ENCODE results near the gene PCNX1.

GRCh38 chr14:71116568-71117122 lies 209.4 kb downstream of the PCNX1 start:
- no peak for TF ChIP-seq EP300 (IDR thresholded peaks at IDR 0.05)
- TF ChIP-seq, protein P1, sequence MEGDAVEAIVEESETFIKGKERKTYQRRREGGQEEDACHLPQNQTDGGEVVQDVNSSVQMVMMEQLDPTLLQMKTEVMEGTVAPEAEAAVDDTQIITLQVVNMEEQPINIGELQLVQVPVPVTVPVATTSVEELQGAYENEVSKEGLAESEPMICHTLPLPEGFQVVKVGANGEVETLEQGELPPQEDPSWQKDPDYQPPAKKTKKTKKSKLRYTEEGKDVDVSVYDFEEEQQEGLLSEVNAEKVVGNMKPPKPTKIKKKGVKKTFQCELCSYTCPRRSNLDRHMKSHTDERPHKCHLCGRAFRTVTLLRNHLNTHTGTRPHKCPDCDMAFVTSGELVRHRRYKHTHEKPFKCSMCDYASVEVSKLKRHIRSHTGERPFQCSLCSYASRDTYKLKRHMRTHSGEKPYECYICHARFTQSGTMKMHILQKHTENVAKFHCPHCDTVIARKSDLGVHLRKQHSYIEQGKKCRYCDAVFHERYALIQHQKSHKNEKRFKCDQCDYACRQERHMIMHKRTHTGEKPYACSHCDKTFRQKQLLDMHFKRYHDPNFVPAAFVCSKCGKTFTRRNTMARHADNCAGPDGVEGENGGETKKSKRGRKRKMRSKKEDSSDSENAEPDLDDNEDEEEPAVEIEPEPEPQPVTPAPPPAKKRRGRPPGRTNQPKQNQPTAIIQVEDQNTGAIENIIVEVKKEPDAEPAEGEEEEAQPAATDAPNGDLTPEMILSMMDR (IDR thresholded peaks at IDR 0.05) = no peak
- no peak for TF ChIP-seq POLR2A (IDR thresholded peaks at IDR 0.05)
